Adrenal gland (tissue), 12 donors: ENCODE measurements around the gene PLA2G4B. TPM values are rescaled to one million over a fixed set of nuclear protein-coding genes. Genes with fewer than 3 reads are reported as not detected.
A peak's percentile ranks its signal among the peaks of the same experiment; 100 is the strongest.

Source experiments
- DNase-seq, 7 donors: peaks; one replicate each; pipeline ENCODE4 v3.0.0-alpha.2; 2019 to 2020
- H3K27ac ChIP-seq, 5 donors: fragments of 200-600 bp; sonication (generic) in 4 of 5; 1 replicate in 3 of 5; 2 replicates in 2 of 5; pipeline versions ENCODE4 v1.5.1 to v1.8.0; 2016 to 2020; ENCODE audit warnings: mild to moderate bottlenecking in 1 of 5
- H3K27me3 ChIP-seq: fragments of 200-600 bp; 2 replicates; pipeline ENCODE4 v1.8.0; 2021
- H3K36me3 ChIP-seq, 2 donors: fragments of 200-600 bp; replicated peaks in 1 of 2; 1 replicate in 1 of 2; 2 replicates in 1 of 2; pipeline versions ENCODE4 v1.5.1 to v1.8.0; 2018 to 2022
- H3K4me1 ChIP-seq, 2 donors: fragments of 200-600 bp; replicated peaks in 1 of 2; 1 replicate in 1 of 2; 2 replicates in 1 of 2; pipeline versions ENCODE4 v1.5.1 to v1.8.0; 2018 to 2021
- H3K4me3 ChIP-seq, 4 donors: fragments of 200-600 bp; sonication (generic) in 3 of 4; one replicate each; pipeline ENCODE4 v1.5.1; 2016 to 2018
- H3K9me3 ChIP-seq, 3 donors: fragments of 200-600 bp; sonication (generic) in 1 of 3; replicated peaks in 1 of 3; 1 replicate in 2 of 3; 2 replicates in 1 of 3; pipeline versions ENCODE4 v1.5.1 to v1.8.0; 2016 to 2021
- CTCF ChIP-seq, 6 experiments: fragments of 450-650 bp in 4 of 6; fragments of 200-600 bp in 2 of 6; sonication (generic) in 1 of 6; IDR thresholded peaks; 1 replicate in 5 of 6; 2 replicates in 1 of 6; pipeline versions ENCODE4 v1.5.1 to v1.8.0; 2016 to 2021; ENCODE audit warnings: antibody characterized with exemption in 6 of 6, mild to moderate bottlenecking in 2 of 6, moderate library complexity in 1 of 6
- POLR2A ChIP-seq, 2 donors: fragments of 450-650 bp; IDR thresholded peaks; one replicate each; pipeline ENCODE4 v1.6.1; 2017; ENCODE audit warnings: antibody characterized with exemption in 2 of 2, mild to moderate bottlenecking in 2 of 2, moderate library complexity in 1 of 2
- WGBS, 4 donors: extraction: QIAGEN DNeasy Blood & Tissue Kit in 2 of 4; methylation state at CpG; one replicate each; pipeline versions ENCODE4 v1.1.5 to v1.1.7; 2013 to 2017; 5-methylcytosine and 5-hydroxymethylcytosine counted together
- intact Hi-C, 2 donors: fragments of 100-400 bp; cut with DNase I; formaldehyde crosslinking; loops; one replicate each; pipeline versions ENCODE4 v1.14.1 to v1.15.0; 2022 to 2023
- polyA plus RNA-seq, 3 donors: library from polyadenylated mRNA; stranded (reverse); fragments of 200-250 nt in 2 of 3; fragments of 350-450 nt in 1 of 3; fragmentation: Illumina TruSeq in 1 of 3; extraction: RNeasy Lipid Tissue Mini Kit (QIAGEN cat#74804) in 1 of 3; gene quantifications; one replicate each; pipeline ENCODE4 v1.2.3, GENCODE V29; 2013 to 2014
- total RNA-seq, 9 donors: library from RNA; depleted of rRNA in 4 of 9; stranded (reverse); fragments of >200 nt in 4 of 9; fragments of 120-200 nt in 1 of 9; fragmentation: NEBNext Ultra II Directional in 1 of 9; extraction: Animal tissue kit (Norgen Biotek cat#: 25700) in 1 of 9; gene quantifications; one replicate each; pipeline versions ENCODE4 v1.1.0 to v1.2.4, GENCODE V29; 2013 to 2023
- donor health status: healthy with polysubstance abuse.
- donor health status: Bipolar disorder and iron deficiency.
- donor health status: DM: yes; HTN: yes; CAD: no.
- donor health status: DM: no; HTN: no; CAD: no.
- donor health status: DM: no; HTN: no; CAD: no.
- donor health status: DM: yes; HTN: yes; CAD: no.

The PLA2G4B gene
- total and polyA plus RNA-seq, 12 donors, result 0.35 to 26.4 (median 4.9) TPM

- intact Hi-C loops, result no loop called here
- no peak for TF ChIP-seq POLR2A (IDR thresholded peaks at IDR 0.05)
- no peak for TF ChIP-seq CTCF (IDR thresholded peaks at IDR 0.05)
- no peaks in the 10 kb centered on the region for H3K36me3 ChIP-seq
- no peaks in the 10 kb centered on the region for H3K9me3 ChIP-seq
- WGBS, 4 donors, result 90 to 100% (median 97%) methylated on average over 5 to 23 of the region's 23 CpGs
- H3K27me3 ChIP-seq, result no peaks in the 10 kb centered on the region
- H3K27ac ChIP-seq, result no peak overlapping the region
- no peak for DNase-seq
- H3K4me1 ChIP-seq, result no peaks in the 10 kb centered on the region
- no peak overlapping the region for H3K4me3 ChIP-seq
Observed at GRCh38 chr15:41836713-41837454, 1.8 kb upstream of the PLA2G4B start.

- no peaks in the 10 kb centered on the region for H3K4me1 ChIP-seq
- no peak for DNase-seq
- 94 to 98% (median 95%) methylated on average over 9 to 16 of the region's 16 CpGs for WGBS, 4 donors
Observed at GRCh38 chr15:41839781-41840491, 1.3 kb downstream of the PLA2G4B start.

GRCh38 chr15:41840673-41841072, 2.0 kb downstream of the PLA2G4B start:
- intact Hi-C loops, result no loop called here
- no peak for TF ChIP-seq POLR2A (IDR thresholded peaks at IDR 0.05)
- TF ChIP-seq CTCF (IDR thresholded peaks at IDR 0.05), result no peak
- Histone ChIP-seq H3K27ac (no peak overlapping the region), H3K4me1 (no peaks in the 10 kb centered on the region), H3K4me3 (no peak overlapping the region), H3K9me3 (no peaks in the 10 kb centered on the region), H3K36me3 (peaks cover 0 to 5% of the 10 kb centered on the region in 2 donors), H3K27me3 (no peaks in the 10 kb centered on the region)
- WGBS, 4 donors, result 67 to 96% (median 90%) methylated on average over 5 to 15 of the region's 15 CpGs
- DNase-seq, result peak in 1 of 7 donors; percentile 74

More at GRCh38 chr15:41839781-41840491, 1.3 kb downstream of the PLA2G4B start:
- Histone ChIP-seq H3K27ac (no peak overlapping the region), H3K9me3 (no peaks in the 10 kb centered on the region), H3K27me3 (no peaks in the 10 kb centered on the region), H3K4me3 (no peak overlapping the region), H3K36me3 (peaks cover 0 to 3% of the 10 kb centered on the region in 2 donors)
- TF ChIP-seq POLR2A (IDR thresholded peaks at IDR 0.05), result no peak
- TF ChIP-seq CTCF (IDR thresholded peaks at IDR 0.05), result no peak
- intact Hi-C loops, result no loop called here

GRCh38 chr15:41841131-41841530, 2.5 kb downstream of the PLA2G4B start:
- Histone ChIP-seq H3K27me3 (no peaks in the 10 kb centered on the region), H3K36me3 (peaks cover 0 to 9% of the 10 kb centered on the region in 2 donors), H3K27ac (no peak overlapping the region), H3K4me3 (no peak overlapping the region), H3K4me1 (no peaks in the 10 kb centered on the region), H3K9me3 (no peaks in the 10 kb centered on the region)
- DNase-seq, result no peak
- WGBS, 4 donors, result 82 to 100% (median 94%) methylated on average over 2 to 10 of the region's 10 CpGs
- no peak for TF ChIP-seq CTCF (IDR thresholded peaks at IDR 0.05)
- no peak for TF ChIP-seq POLR2A (IDR thresholded peaks at IDR 0.05)
- intact Hi-C loops, result no loop called here
